Choroid plexus epithelial cell (primary cell): ENCODE results near the gene WNT3A.

Experiments used
- DNase-seq: peaks from one replicate; pipeline ENCODE4 v3.0.0-alpha.2; 2010; ENCODE audit warnings: low read depth
- H3K4me3 ChIP-seq: 2 replicates; pipeline ENCODE4 v1.5.1; 2011; ENCODE audit warnings: low read depth, mild to moderate bottlenecking, control low read depth, low read length, moderate library complexity
- TF ChIP-seq, protein P1 (sequence below): conservative IDR thresholded peaks from 2 replicates; pipeline ENCODE4 v1.5.1; 2011; ENCODE audit warnings: low read depth, mild to moderate bottlenecking, control low read depth, inconsistent platforms, low read length, moderate library complexity

WNT3A gene

DNA sequence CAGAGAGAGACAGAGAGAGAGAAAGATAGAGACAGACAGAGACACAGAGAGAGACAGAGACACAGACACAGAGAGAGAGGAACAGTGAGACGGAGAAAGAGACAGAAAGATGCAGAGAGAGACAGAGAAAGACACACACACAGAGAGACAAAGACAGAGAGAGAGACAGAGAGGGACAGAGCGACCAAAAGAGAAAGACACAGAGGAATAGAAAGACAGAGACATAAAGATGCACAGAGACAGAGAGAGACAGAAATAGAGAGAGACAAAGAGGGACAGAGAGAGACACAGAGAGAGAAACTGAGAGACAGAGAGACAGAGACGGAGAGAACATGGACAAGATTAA lies 16.5 kb downstream of the WNT3A start:
- no peak overlapping the region for H3K4me3 ChIP-seq
- DNase-seq: no peak
- TF ChIP-seq, protein P1, sequence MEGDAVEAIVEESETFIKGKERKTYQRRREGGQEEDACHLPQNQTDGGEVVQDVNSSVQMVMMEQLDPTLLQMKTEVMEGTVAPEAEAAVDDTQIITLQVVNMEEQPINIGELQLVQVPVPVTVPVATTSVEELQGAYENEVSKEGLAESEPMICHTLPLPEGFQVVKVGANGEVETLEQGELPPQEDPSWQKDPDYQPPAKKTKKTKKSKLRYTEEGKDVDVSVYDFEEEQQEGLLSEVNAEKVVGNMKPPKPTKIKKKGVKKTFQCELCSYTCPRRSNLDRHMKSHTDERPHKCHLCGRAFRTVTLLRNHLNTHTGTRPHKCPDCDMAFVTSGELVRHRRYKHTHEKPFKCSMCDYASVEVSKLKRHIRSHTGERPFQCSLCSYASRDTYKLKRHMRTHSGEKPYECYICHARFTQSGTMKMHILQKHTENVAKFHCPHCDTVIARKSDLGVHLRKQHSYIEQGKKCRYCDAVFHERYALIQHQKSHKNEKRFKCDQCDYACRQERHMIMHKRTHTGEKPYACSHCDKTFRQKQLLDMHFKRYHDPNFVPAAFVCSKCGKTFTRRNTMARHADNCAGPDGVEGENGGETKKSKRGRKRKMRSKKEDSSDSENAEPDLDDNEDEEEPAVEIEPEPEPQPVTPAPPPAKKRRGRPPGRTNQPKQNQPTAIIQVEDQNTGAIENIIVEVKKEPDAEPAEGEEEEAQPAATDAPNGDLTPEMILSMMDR: no peak

GRCh38 chr1:228029281-228029680 lies 22.5 kb downstream of the WNT3A start:
- no peak overlapping the region for H3K4me3 ChIP-seq
- TF ChIP-seq, protein P1: no peak
- no peak for DNase-seq

- TF ChIP-seq, protein P1: no peak
- no peak overlapping the region for H3K4me3 ChIP-seq
- no peak for DNase-seq
Observed at GRCh38 chr1:228030451-228031201, 23.8 kb downstream of the WNT3A start.

GRCh38 chr1:228031276-228031995 lies 24.6 kb downstream of the WNT3A start:
- DNase-seq: no peak
- TF ChIP-seq, protein P1: no peak
- no peak overlapping the region for H3K4me3 ChIP-seq

- TF ChIP-seq, protein P1: no peak
- no peak overlapping the region for H3K4me3 ChIP-seq
- no peak for DNase-seq
Observed at GRCh38 chr1:228032041-228032440, 25.2 kb downstream of the WNT3A start.

DNA sequence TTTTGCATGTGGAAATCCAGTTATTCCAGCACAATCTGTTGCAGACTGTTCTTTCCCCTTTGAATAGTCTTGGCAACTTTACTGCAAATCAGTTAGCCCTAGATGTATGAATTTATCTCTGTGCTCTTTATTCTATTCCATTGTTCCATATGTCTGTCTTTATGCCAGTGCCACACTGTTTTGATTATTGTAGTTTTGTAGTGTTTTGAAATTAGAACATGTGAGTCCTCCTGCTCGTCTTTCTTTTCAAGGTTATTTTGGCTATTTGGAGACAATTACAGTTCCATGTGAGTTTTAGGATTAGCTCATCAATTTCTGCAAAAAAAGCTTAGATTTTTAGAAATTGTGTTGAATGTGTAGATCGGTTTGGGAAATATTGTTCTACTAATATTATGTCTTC lies 26.6 kb downstream of the WNT3A start:
- DNase-seq: no peak
- no peak overlapping the region for H3K4me3 ChIP-seq
- TF ChIP-seq, protein P1: no peak
